ENCODE measurements around the gene KBTBD3.
A peak's percentile ranks its signal among the peaks of the same experiment; 100 is the strongest.

Gene KBTBD3

DNA sequence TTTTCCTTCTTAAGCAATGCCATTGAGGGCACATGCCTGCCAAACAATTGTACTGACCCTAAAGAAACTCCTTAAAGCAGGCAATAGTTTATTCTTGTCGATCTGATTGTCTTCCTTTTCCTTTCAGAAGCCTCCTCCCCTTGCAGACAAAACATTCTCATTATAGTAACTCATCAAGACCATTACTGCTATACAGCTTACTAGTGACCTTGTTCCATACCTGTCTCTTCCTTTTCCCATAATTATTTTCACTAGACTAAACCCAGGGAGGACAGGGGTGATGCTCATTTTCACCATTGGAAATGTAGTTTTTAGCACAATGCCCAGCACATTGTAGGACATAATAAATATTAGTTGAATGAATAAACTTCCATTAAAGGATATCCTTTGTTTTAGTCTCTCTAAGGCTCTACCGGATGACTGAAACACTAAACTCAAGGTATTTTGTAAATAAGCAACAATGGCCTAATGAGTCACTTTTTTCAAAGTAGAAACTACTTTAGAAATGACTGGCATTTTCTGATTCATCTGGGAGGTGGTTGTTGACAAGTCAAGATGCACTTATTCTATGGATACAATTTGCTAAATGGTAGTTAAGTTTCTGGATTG lies 45.8 kb downstream of the KBTBD3 start:
- TF ChIP-seq ZFX (IDR thresholded peaks at IDR 0.05) = no peak
- TF ChIP-seq, protein P1, sequence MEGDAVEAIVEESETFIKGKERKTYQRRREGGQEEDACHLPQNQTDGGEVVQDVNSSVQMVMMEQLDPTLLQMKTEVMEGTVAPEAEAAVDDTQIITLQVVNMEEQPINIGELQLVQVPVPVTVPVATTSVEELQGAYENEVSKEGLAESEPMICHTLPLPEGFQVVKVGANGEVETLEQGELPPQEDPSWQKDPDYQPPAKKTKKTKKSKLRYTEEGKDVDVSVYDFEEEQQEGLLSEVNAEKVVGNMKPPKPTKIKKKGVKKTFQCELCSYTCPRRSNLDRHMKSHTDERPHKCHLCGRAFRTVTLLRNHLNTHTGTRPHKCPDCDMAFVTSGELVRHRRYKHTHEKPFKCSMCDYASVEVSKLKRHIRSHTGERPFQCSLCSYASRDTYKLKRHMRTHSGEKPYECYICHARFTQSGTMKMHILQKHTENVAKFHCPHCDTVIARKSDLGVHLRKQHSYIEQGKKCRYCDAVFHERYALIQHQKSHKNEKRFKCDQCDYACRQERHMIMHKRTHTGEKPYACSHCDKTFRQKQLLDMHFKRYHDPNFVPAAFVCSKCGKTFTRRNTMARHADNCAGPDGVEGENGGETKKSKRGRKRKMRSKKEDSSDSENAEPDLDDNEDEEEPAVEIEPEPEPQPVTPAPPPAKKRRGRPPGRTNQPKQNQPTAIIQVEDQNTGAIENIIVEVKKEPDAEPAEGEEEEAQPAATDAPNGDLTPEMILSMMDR (conservative IDR thresholded peaks at IDR 0.05) = no peak
- H3K27ac ChIP-seq = no peak overlapping the region

GRCh38 chr11:106030609-106031008 lies 46.5 kb downstream of the KBTBD3 start:
- no peak overlapping the region for H3K27ac ChIP-seq
- TF ChIP-seq, protein P1 (conservative IDR thresholded peaks at IDR 0.05) = no peak
- TF ChIP-seq ZFX (IDR thresholded peaks at IDR 0.05) = no peak

DNA sequence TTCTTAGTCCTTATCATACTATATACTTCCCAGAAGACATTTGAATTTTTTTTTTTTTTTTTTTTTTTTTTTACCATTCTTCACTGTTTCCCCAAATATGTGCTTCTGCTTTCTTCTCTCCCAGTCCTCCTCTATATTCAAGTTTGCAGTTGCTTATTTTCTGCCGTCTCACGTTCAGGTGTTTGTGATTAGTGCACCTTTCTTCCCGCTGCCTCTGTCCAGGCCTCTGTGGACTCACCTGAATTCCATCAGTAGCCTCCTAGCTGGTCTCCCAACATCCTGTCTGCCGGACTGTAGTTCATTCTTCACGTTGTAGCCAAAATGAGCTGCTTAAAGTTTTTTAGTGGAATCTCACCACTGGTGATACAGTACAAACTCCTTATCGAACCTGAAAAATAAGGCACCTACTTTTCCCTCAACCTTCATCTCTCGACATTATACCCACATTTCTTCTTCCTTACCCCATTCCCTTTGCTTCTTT lies 54.3 kb downstream of the KBTBD3 start:
- H3K27ac ChIP-seq = peak overlapping the region; percentile 71
- TF ChIP-seq ZFX (IDR thresholded peaks at IDR 0.05) = no peak
- TF ChIP-seq, protein P1 (conservative IDR thresholded peaks at IDR 0.05) = no peak

DNA sequence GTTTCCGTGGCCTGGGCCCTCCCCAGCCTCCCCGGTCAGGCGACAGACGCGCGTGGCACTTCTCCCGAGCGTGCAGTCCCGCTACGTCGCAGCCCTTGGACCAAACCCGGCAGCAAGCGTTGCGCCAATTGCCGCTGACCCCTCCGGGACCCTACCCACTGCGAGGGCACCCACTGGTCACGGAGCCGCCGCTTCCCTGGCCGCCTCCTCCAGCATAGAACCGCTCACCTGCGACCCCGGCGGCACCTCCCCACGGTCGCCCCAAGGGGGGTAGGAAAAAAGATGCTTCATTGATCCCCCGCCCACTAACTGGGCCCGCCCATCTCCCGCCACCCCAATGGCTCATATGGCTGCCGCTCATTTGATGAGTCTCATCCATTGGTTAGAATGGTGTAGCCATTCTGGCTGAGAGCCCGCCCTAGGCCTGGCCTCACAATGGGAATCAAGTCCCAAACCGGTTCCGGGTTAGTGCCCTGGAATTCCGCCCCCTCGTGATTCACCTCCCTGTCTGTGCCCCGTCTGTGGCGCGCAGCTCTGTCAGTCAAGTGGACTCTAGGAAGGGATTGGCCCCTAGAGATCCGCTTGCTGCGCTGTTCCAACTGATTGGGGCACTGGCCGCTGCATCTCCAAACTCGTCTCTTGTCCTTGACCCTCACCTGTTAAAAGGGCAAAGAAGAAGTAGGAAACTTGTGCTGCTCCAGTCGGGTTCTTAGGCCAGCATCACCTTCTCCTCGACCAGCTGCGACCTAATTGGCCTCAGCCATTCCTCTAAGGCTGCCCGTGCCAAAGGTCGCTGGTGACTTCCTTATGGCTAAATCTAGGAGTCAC lies 55.0 kb downstream of the KBTBD3 start, which contains the start of gene MSANTD4:
Gene MSANTD4 (minus strand): TSS at position 274 of the 828 bp plus-strand sequence. CDS start 11,323 bp downstream, outside the sequence.
- TF ChIP-seq, protein P1 (conservative IDR thresholded peaks at IDR 0.05) = no peak
- TF ChIP-seq ZFX (IDR thresholded peaks at IDR 0.05) = no peak
- peak within 1 kb of the TSS; percentile 71 for H3K27ac ChIP-seq

GRCh38 chr11:106021181-106021966 lies 55.8 kb downstream of the KBTBD3 start:
- peak overlapping the region; percentile 71 for H3K27ac ChIP-seq
- TF ChIP-seq ZFX (IDR thresholded peaks at IDR 0.05) = 0 out of 2 replicates have a peak, but pooled peaks have one; percentile 44
- TF ChIP-seq, protein P1 (conservative IDR thresholded peaks at IDR 0.05) = no peak

- TF ChIP-seq, protein P1 (conservative IDR thresholded peaks at IDR 0.05) = no peak
- no peak for TF ChIP-seq ZFX (IDR thresholded peaks at IDR 0.05)
- no peak overlapping the region for H3K27ac ChIP-seq
Observed at GRCh38 chr11:106017093-106017492, 60.1 kb downstream of the KBTBD3 start.
